HuH-7 (cell line): ENCODE results near the gene SLC12A4.
"Not testable (repeated sequence)": the region's sequence is repeated elsewhere in the genome, so short reads cannot be mapped to it uniquely, and the experiment has no call there.

ENCODE experiments used
- DNase-seq: peaks from one replicate; pipeline ENCODE4 v3.0.0; 2011; ENCODE audit warnings: low spot score

SLC12A4 gene

DNA sequence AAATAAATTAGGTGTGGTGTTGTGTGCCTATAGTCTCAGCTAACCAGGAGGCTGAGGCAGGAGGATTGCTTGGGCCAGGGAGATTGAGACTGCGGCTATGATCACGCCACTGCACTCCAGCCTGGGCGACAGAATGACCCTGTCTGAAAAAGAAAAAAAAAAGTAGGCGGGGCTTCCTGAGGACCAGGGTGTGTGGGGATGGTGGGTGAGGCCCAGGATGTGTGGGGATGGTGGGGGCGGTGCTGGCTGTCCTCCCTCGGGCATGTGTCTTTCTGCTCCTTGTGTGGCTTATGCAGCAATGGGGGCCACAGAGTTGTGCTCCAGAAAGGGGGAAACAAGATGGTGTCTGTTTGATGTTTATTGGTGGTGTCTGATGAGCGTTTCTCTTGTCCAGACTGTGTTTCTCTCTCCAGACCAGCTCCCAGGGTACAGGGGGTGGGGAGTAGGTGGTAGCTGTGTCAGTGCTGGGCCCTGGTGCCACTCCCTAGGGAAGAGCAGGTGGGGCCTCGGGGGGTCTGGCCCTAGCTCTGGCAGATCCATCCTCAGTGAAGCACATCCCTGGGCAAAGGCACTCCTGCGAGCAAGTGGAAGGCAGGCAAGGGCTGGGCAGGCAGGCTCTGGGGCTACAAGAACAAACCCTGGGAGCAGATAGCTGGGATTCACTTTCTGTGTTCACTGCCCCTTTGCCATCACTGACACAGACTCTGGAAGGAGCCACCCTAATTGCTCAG lies 26.8 kb downstream of the SLC12A4 start:
- no peak for DNase-seq

DNA sequence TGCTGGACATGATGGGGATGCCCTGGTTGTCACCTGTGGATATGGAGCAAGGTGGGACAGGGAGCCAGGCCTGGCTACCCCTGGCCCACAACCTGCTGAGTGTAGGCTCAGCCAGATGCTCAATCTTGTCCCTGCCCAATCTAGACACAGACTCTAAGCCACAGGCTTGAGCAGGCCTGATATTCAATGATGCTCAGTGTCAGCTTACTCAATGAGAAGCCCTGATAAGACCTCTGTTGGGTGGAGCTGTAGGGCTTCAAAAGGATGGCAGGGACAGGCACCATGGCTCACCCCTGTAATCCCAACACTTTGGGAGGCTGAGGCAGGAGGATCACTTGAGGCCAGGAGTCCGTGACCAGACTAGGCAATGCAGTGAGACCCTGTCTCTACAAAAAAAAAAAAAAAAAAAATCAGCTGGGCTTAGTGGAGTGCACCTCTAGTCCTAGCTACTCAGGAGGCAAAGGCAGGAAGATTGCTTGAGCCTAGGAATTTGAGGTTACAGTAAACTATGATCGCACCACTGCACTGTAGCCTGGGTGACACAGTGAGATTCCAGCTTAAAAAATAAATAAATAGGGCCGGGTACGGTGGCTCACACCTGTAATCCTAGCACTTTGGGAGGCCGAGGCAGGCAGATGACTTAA lies 27.9 kb downstream of the SLC12A4 start:
- DNase-seq: no peak

DNA sequence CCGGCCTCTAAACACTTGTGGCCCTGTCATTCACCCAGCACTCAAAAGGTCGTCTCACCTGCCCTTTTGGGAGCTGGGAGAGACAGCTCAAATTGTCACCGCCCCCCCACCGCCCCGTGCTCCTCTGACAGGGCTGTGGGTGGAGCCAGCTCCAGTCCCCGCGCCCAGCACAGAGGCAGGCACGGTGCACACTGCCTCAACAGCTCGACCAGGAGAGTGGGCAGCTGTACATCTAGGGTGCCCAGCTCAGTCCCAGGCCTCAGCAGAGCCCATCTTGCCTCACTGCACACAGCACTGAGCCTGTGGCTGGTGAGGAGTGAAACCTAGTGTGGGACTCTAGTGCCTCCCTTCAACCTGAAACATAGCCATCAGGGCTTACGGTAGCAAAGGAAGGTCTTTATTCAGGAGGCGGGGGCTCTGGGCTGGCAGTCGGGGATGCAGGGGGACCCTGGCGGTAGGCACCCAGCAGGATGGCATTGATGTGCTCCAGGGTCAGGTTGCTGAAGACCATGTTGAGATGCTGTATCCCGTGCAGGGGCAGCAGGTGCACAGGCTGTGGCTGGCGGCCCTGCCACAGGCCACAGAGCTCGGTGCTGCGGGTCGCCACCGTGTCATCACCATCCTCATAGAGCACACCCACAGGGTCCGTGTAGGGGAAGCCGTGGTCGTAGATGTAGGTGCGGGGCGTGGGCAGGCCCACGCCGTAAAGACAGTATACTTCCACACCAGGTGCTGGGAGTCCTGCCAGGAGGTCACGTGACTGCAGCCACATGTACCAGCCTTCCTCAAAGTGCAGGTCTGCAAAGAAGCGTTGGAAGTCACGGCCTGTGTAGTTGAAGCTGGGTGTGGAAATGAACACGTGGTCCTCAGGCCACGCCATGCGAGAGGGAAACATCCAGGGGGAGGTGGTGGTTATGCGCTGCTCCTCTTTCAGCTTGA lies 28.7 kb downstream of the SLC12A4 start:
- no peak for DNase-seq

GRCh38 chr16:67937713-67938112 lies 30.7 kb downstream of the SLC12A4 start:
- DNase-seq: not testable (repeated sequence)

- DNase-seq: peak; percentile 53
Observed at GRCh38 chr16:67936880-67937605, 31.4 kb downstream of the SLC12A4 start.

DNA sequence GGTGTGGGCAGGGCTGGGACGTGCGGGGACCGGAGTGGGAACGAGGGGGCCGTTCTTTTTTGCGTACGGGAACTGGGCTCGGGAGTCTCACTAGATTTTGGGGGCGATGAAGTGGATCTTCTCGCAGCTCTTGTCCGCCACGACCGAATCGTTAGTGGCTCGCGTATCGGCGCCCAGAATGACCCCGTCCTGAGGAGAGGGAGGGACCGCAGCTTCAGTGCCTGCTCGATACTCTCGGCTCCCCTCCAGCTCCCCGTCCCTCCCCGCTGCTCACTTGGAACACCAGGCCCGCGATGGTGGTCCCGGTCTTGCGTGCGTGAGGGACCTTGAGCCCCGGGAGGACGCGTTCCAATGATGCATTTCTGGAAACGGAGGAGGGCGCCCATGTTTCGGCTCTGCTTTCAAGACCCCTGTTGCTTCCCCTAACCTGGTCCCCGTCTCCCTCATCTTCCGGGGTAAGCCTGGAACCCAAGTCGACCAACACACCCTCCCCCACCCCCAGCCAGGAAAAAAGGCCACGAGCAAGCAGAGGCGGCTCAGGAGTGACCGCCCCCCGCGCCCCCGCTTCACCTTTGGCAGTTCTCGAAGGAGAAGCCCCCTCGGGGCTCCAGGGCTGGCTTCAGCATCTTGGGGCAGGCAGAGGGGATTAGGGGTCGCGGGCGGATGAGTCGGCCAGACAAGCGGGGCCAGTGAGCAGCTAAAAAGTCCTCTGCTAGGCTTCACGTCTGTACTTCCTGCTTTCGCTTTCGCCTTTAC lies 32.1 kb downstream of the SLC12A4 start, which contains the start of gene PSMB10:
Gene PSMB10, minus strand, starts transcription at position 727 of the 756 bp plus-strand sequence. Its CDS starts 101 bp downstream, at position 626.
- DNase-seq: peak; percentile 73

DNA sequence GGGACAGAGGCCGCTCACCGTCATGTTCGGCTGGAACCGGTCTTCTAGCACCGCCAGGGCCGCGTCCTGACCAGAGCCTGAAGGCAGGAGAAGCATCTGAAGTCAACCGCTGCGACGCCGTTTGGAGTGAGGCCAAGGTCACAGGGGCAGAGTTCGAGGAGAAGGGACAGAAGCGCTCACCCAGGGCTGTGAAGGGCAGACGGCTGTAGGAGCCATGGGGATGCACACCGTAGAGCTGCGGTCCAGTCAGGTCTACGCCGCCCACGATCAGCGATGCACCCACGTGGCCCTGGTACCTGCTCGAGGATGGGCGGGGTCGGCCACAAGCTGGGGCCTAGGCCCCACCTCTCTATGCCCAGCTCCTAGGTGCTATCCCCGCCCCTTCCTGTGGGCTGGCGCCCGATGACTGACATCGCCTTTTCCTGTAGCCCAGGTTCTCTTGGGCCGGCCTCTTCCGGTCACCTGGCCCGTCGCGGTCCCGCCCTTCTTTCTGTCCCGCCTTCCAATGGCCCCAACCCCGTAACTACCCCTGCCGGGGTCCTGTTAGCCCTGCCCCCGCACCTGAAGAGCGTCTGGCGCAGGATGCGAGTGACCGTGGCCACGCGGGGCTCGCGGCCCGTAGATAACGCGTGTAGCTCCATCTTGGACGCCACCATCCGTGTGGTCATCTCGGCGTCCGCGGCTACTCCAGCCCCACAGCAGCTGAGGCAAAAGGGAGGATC lies 32.9 kb downstream of the SLC12A4 start:
- peak; percentile 100 for DNase-seq

GRCh38 chr16:67935101-67935401 lies 33.4 kb downstream of the SLC12A4 start:
- no peak for DNase-seq

DNA sequence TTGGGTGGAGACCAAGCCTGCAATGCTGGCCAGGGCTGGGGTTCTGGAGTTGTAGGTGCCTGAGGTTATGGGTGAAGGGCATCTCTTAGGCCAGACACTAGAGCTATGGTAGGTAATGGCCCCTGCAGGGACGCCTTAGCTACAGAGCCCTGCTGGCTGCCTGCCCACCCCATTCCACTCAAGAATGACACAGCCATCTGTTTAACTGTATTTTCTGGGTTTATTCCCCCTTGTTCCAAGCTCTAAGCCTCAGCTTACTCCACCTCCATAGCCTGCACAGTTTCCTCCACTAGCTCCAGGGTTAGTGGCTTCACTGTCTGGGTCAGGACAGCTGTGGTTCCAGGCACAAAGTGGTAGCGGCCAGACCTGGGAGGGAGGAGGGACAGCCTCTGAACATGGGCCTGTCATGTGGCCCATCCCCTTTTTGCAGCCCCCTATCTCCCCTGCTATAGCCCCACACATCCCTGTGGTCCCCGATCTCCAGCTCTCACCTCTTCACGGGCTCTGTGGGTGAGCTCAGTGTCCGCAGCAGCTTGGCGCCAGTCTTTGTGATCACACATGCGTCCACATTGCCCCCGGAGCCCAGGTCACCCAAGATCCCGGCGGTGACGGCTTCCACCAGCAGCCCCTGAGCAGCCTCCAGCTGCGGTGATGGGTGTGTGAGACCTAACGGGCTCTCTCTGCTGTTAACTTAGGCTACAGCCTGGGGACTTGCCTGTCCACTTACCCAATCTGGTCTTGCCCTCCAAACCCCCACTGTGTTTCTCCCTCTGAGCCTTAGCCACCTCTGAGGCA lies 33.9 kb downstream of the SLC12A4 start:
- no peak for DNase-seq

GRCh38 chr16:67933805-67934204 lies 34.6 kb downstream of the SLC12A4 start:
- DNase-seq: no peak

GRCh38 chr16:67932462-67932840 lies 36.0 kb downstream of the SLC12A4 start:
- DNase-seq: no peak

- no peak for DNase-seq
Observed at GRCh38 chr16:67931712-67932461, 36.5 kb downstream of the SLC12A4 start, which contains the start of gene CTRL. Gene CTRL (minus strand): TSS chr16:67931862. CDS start chr16:67931852, 10 bp downstream.

DNA sequence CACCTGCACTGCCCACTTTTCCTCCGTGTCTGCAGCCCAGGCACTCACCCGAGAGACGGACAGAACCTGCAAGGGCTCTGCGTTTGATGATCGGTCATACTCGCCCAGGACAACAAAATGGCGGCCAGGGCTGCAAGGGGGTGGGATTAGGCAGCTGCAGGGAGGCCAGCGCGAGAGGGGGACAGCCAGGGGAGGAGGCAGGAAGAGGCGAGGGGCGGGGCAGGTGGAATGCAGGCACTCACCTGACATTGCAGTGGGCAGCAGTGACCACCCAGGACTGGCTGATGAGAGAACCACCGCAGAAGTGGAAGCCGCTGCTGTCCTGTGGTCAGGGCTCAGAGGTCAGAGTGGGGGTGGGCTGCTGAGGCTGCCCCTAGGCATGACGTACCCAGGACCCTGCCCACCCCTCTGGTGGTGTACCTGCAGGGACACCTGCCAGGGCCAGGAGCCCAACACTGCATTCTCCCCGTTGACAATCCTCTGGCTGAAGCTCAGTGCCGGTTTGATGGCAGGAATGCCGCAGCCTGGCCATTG lies 37.7 kb downstream of the SLC12A4 start:
- no peak for DNase-seq

- no peak for DNase-seq
Observed at GRCh38 chr16:67930191-67930590, 38.2 kb downstream of the SLC12A4 start.

GRCh38 chr16:67928561-67929364 lies 39.7 kb downstream of the SLC12A4 start:
- DNase-seq: peak; percentile 94

DNA sequence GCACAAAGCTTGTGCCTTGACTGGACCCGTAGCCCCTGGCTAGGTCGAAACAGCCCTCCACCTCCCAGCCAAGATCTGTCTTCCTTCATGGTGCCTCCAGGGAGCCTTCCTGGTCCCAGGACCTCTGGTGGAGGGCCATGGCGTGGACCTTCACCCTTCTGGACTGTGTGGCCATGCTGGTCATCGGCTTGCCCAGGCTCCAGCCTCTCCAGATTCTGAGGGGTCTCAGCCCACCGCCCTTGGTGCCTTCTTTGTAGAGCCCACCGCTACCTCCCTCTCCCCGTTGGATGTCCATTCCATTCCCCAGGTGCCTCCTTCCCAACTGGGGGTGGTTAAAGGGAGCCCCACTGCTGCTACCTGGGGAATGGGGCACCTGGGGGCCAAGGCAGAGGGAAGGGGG lies 40.3 kb downstream of the SLC12A4 start:
- no peak for DNase-seq

GRCh38 chr16:67927131-67927941 lies 41.1 kb downstream of the SLC12A4 start:
- DNase-seq: no peak
